Tracheal epithelial cell (primary cell): ENCODE data around the gene CC2D1A. TPM values are rescaled to one million over a fixed set of nuclear protein-coding genes. Genes with fewer than 3 reads are reported as not detected.

ENCODE experiments used
- total RNA-seq: library from RNA; depleted of rRNA; stranded (reverse); fragments of >200 nt; gene quantifications from 2 replicates; pipeline ENCODE4 v1.2.1, GENCODE V29; 2014

The CC2D1A gene
- total RNA-seq = 9.6 and 10.9 TPM in 2 replicates

DNA sequence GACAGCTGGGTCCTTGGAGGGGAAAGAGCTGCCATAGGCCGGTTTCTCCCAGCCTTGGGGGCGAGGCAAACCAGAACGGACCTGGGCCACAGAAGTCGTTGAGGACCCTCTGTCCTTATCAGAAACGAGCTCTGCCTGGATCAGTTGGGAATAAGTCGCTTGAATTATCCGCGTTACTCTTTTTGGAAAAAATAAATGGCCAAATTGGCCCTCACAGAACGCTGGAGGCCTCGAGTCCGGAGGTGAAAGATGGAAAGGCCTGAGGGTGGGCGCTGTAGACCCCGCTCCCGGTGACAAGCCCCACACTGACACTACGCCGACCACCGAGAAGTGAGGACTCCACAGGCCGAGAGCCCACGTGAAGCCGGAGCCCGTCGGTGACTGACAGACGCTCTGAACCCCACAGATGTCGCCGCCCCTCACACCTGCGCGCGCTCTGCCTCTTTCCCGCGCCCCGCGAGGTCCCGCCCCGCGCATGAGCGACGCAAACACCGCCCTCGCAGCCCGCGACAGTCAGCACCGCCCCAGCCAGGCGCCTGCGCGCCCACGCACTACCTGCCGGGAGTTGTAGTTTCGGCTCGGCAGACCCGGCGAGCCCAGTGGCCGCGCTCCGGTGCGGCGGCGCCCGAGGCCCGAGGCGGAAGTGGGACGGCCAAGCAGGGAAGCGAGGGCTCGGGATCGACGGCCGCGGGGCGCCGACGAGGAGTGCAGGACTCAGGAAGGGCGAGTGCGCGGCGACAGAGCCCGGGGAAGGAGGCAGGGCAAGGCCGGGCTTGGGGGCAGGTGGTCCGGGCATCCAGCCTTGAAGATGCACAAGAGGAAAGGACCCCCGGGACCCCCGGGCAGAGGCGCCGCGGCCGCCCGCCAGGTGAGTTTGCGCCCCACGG, at the start of gene CC2D1A, which contains the start of gene BRME1:
Gene CC2D1A (plus strand): TSS at position 568 of the 887 bp plus-strand sequence. CDS start 241 bp downstream, at position 809.
Gene BRME1 (minus strand): TSS at position 484 of the 887 bp plus-strand sequence. CDS start 1,225 bp downstream, outside the sequence.

DNA sequence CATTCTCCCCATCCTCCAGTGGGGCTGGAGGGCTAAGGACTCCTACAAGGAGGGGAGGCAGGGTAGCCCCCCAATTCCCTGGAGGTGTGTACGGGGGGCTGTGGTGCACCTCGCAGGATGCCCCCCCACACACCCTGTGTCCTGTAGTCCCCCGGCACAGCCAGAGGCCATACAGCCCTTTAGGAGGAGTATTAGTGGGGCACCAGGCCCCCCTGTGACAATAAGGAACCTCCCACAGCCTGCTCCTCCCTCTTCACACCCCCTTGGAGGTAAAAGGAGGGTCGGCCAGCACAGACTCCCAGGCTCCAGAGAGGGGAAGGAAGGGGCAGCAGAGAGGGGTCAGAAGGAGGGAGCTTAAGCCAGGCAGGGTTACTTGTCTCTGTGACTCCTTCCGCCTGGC, 29.2 kb upstream of the CC2D1A start, which contains the start of gene NANOS3:
Gene NANOS3 (plus strand): TSS at position 301 of the 400 bp plus-strand sequence. CDS start 115 bp downstream, outside the sequence.

DNA sequence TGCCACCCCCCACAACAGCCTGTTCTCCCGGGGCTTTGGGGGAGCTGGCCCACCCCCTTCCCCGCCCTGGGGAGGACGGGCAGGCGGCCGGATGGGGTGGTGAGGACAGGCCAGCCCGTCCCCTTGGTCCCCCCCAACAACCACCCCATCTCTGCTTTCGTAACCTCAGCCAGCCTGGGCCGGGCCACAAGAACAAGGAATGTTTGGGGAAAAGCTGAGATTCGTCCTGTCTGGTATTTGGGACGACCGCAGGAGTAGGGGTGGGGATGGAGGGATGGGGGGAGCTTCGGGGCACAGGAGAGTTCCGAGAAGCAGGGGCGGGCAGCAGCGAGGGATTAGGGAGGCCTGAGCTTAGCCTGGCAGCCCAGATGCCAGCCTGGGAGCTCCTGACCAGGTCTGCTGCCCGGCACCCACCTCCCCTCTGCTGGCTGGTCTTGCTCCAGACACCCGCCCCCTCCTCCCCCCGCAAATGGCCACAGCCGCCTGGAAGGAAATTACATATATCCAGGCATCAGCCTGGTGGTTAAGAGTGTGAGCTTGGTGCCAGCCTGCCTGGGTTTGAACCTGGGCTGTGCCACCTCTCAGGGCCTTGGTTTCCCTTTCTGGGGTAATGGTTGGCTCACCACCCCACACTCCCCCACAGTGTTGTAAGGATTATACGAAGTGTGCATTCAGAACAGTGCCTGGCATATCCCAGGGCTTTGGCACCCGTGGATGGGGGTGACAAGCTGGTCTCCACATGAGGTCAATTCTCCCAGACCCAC, 32.5 kb downstream of the CC2D1A start, which contains the start of gene PODNL1:
Gene PODNL1 (minus strand): TSS at position 117 of the 764 bp plus-strand sequence. CDS start 236 bp downstream, outside the sequence.

DNA sequence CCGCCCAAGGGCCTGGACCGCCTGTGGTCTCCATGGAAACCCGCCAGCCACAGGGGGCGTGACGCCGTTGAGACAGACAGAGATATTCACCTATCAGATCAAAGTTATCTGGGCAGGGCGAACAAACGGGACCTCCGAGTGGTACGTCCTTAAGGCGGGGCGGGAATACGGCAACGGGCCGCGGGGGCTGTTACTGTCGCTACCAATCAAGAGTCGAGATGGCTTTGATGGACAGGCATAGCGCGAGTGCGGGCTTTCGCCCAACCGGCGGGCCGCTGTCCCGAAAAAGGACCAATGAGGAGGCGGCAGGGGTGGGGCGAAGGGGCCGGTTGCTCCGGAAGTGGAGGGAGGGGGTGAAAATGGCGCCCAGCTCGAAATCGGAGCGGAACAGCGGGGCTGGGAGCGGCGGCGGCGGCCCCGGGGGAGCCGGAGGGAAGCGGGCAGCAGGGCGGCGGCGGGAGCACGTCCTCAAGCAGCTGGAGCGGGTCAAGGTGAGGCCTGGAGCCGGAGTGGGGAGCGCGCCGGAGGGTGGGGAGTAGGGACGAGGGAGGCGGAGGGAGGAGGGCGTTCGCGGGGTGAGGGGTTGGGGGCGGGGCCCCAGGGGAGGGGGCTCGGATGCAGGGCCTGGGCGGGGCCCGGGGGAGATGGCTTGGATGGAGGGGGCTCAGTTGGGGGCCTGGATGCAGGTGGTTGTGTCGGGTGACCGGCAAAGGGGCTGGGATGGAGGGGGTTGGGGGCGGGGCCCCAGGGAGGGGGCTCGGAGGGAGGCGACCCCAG, 46.3 kb downstream of the CC2D1A start, which contains the start of gene DCAF15:
Gene DCAF15 (plus strand): TSS at position 356 of the 777 bp plus-strand sequence. CDS start 4 bp downstream, at position 360.

Other genes starting within 250 kb of the CC2D1A start
- gene MRI1, start 141.7 kb upstream of the CC2D1A start, total RNA-seq = 48.9 and 57.1 TPM in 2 replicates
- 46.5 and 55.9 TPM in 2 replicates for gene C19orf53, start 131.7 kb upstream of the CC2D1A start, total RNA-seq
- 2.3 and 16.4 TPM in 2 replicates for gene ZSWIM4, start 110.8 kb upstream of the CC2D1A start, total RNA-seq
- gene NANOS3, start 29.1 kb upstream of the CC2D1A start, total RNA-seq = 0.96 TPM in 1 of 2 replicates, not detected in the other
- gene BRME1, start 84 bp upstream of the CC2D1A start, total RNA-seq = under 0.01 TPM in 1 of 2 replicates, not detected in the other
- 0.21 and 0.72 TPM in 2 replicates for gene PODNL1, start 32.2 kb downstream of the CC2D1A start, total RNA-seq
- 4.0 and 7.0 TPM in 2 replicates for gene DCAF15, start 46.3 kb downstream of the CC2D1A start, total RNA-seq
- 1.2 and 1.9 TPM in 2 replicates for gene RFX1, start 100.1 kb downstream of the CC2D1A start, total RNA-seq
- gene RLN3, start 121.9 kb downstream of the CC2D1A start, total RNA-seq = not detected in 2 replicates
- gene IL27RA, start 125.6 kb downstream of the CC2D1A start, total RNA-seq = 1.3 and 8.7 TPM in 2 replicates
- gene PALM3, start 155.9 kb downstream of the CC2D1A start, total RNA-seq = not detected in 2 replicates
- 0.64 and 0.72 TPM in 2 replicates for gene MISP3, start 166.6 kb downstream of the CC2D1A start, total RNA-seq
- gene C19orf67, start 179.6 kb downstream of the CC2D1A start, total RNA-seq = 0.48 TPM in 1 of 2 replicates, not detected in the other
- gene SAMD1, start 184.6 kb downstream of the CC2D1A start, total RNA-seq = 23.1 and 43.7 TPM in 2 replicates
- gene PRKACA, start 211.6 kb downstream of the CC2D1A start, total RNA-seq = 18.8 and 28.6 TPM in 2 replicates
- gene ASF1B, start 230.4 kb downstream of the CC2D1A start, total RNA-seq = 1.7 TPM in 1 of 2 replicates, not detected in the other